Measurements from ENCODE around the gene FRMD4A.
"Not testable (repeated sequence)": the region's sequence is repeated elsewhere in the genome, so short reads cannot be mapped to it uniquely, and the experiment has no call there.

Gene FRMD4A

DNA sequence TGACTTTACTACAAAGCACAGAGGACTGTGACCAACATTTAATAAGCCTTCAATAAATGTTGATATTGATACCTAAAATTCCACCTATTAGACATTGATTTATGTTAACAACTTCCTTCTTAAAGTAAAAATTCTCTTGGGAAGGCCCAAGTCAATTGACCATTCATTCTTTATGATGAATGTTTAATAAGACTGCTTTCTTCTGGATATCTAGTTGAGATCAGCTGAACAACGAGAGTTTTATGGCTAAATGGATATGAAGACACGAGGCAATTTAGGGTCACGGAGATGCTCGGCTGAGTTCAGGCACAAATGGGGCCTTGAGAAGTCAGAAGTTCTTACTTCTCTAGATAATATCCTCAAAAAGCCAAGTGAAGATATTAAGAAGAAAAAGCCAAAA lies 258.8 kb downstream of the FRMD4A start:
- no peak overlapping the region for H3K27ac ChIP-seq (ENCODE audit: low read depth, low read length)
- no peaks in the 10 kb centered on the region for H3K79me2 ChIP-seq (ENCODE audit: control insufficient read depth, low read length)
- H3K27me3 ChIP-seq (ENCODE audit: control insufficient read depth, low read length) = peaks cover 23% of the 10 kb centered on the region
- TF ChIP-seq, protein P1, sequence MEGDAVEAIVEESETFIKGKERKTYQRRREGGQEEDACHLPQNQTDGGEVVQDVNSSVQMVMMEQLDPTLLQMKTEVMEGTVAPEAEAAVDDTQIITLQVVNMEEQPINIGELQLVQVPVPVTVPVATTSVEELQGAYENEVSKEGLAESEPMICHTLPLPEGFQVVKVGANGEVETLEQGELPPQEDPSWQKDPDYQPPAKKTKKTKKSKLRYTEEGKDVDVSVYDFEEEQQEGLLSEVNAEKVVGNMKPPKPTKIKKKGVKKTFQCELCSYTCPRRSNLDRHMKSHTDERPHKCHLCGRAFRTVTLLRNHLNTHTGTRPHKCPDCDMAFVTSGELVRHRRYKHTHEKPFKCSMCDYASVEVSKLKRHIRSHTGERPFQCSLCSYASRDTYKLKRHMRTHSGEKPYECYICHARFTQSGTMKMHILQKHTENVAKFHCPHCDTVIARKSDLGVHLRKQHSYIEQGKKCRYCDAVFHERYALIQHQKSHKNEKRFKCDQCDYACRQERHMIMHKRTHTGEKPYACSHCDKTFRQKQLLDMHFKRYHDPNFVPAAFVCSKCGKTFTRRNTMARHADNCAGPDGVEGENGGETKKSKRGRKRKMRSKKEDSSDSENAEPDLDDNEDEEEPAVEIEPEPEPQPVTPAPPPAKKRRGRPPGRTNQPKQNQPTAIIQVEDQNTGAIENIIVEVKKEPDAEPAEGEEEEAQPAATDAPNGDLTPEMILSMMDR (IDR thresholded peaks at IDR 0.05; ENCODE audit: low read depth, low read length, poor library complexity, severe bottlenecking) = no peak
- no peak for TF ChIP-seq EZH2phosphoT487 (IDR thresholded peaks at IDR 0.05; ENCODE audit: borderline replicate concordance, low read length)
- H3K4me3 ChIP-seq (ENCODE audit: low read length) = no peak overlapping the region
- H3K4me2 ChIP-seq (ENCODE audit: low read length) = no peak overlapping the region
- H4K20me1 ChIP-seq (ENCODE audit: control insufficient read depth, insufficient read depth, low read depth, low read length) = no peaks in the 10 kb centered on the region
- no peaks in the 10 kb centered on the region for H3K9me3 ChIP-seq (ENCODE audit: control insufficient read depth, insufficient read depth, low read length)
- no peaks in the 10 kb centered on the region for H3K4me1 ChIP-seq (ENCODE audit: control insufficient read depth, low read length)
- H3K36me3 ChIP-seq (ENCODE audit: control insufficient read depth, low read length) = no peaks in the 10 kb centered on the region
- no peaks in the 10 kb centered on the region for H3K9me2 ChIP-seq (replicated peaks; ENCODE audit: control insufficient read depth, low read length)
- no peaks in the 10 kb centered on the region for H3F3A ChIP-seq (ENCODE audit: control insufficient read depth, insufficient read depth)

DNA sequence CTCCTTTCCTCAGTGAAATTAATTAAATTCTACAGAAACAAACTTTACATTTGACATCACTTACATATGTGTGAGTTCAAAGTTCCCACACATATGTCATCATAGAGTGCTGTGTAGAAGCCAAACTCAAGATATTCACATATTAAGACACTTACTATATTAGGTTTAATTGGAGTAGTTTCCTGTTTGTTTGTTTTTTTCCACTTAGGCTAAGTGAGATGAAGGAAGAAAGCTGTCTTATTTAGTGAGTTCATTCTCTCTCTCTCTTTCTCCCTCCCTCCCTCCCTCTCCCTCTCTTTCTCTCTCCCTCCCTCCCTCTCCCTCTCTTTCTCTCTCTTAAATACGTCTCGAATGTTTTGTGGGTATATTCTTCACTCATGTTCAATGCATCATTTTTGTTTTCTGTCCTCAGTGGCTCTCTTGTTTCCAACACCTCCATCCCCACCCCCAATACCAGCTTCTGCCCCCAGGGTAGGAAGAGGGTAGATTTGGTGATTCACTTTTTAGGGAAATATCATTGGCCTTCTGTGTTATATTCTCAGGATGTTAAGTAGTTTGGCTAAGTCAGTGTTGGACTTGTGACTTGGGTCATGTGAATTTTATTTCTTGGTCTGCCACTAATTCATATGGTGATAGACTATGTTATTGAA lies 262.0 kb downstream of the FRMD4A start:
- no peaks in the 10 kb centered on the region for H4K20me1 ChIP-seq (ENCODE audit: control insufficient read depth, insufficient read depth, low read depth, low read length)

DNA sequence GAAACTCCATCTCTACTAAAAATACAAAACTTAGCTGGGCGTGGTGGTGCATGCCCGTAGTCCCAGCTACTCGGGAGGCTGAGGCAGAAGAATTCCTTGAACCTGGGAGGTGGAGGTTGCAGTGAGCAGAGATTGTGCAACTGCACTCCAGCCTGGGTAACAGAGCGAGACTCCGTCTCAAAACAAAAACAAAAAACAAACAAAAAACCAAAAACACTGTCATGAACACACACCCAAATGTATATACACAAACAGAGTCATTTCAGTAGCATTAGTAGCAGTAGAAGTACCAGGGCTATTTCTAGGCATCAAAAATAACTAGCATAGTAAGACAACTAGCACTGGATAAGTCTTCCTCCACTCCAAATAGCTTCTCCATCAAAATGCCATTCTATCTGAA lies 263.1 kb downstream of the FRMD4A start:
- H3F3A ChIP-seq (ENCODE audit: control insufficient read depth, insufficient read depth); H3K79me2 ChIP-seq (ENCODE audit: control insufficient read depth, low read length); H3K4me2 ChIP-seq (ENCODE audit: low read length); H3K27ac ChIP-seq (ENCODE audit: low read depth, low read length); H4K20me1 ChIP-seq (ENCODE audit: control insufficient read depth, insufficient read depth, low read depth, low read length); H3K9me2 ChIP-seq (replicated peaks; ENCODE audit: control insufficient read depth, low read length); H3K4me1 ChIP-seq (ENCODE audit: control insufficient read depth, low read length); H3K9me3 ChIP-seq (ENCODE audit: control insufficient read depth, insufficient read depth, low read length); H3K36me3 ChIP-seq (ENCODE audit: control insufficient read depth, low read length); H3K4me3 ChIP-seq (ENCODE audit: low read length): not testable (repeated sequence)
- peaks cover 20% of the 10 kb centered on the region for H3K27me3 ChIP-seq (ENCODE audit: control insufficient read depth, low read length)

More for the DNA sequence above, 262.0 kb downstream of the FRMD4A start:
- Histone ChIP-seq H3K4me1 (ENCODE audit: control insufficient read depth, low read length) (no peaks in the 10 kb centered on the region), H3K27ac (ENCODE audit: low read depth, low read length) (no peak overlapping the region), H3K4me2 (ENCODE audit: low read length) (no peak overlapping the region), H3K79me2 (ENCODE audit: control insufficient read depth, low read length) (no peaks in the 10 kb centered on the region), H3F3A (ENCODE audit: control insufficient read depth, insufficient read depth) (no peaks in the 10 kb centered on the region), H3K9me3 (ENCODE audit: control insufficient read depth, insufficient read depth, low read length) (no peaks in the 10 kb centered on the region), H3K36me3 (ENCODE audit: control insufficient read depth, low read length) (no peaks in the 10 kb centered on the region), H3K9me2 (replicated peaks; ENCODE audit: control insufficient read depth, low read length) (no peaks in the 10 kb centered on the region), H3K27me3 (ENCODE audit: control insufficient read depth, low read length) (peaks cover 23% of the 10 kb centered on the region), H3K4me3 (ENCODE audit: low read length) (no peak overlapping the region)
- no peak for TF ChIP-seq EZH2phosphoT487 (IDR thresholded peaks at IDR 0.05; ENCODE audit: borderline replicate concordance, low read length)
- TF ChIP-seq, protein P1 (IDR thresholded peaks at IDR 0.05; ENCODE audit: low read depth, low read length, poor library complexity, severe bottlenecking) = no peak

DNA sequence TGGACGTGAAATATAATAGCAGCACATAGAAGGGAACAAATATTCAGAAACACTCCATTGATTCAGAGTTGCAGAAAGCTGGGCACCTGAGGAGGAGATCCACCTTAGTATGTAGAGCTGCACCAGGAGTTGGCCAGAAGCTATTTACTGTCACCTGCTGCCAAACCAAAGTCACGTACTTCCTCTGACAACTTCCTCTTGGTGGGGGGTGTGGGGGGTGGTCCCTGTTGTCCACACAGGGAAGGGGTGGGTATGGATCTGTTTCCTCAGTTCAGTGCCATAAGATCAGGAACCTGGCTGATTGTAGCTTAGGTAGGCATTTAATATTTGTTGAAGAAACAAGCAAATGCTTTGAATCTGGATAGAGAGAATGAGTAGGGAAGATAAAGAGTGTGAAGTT lies 264.6 kb downstream of the FRMD4A start:
- Histone ChIP-seq H3K36me3 (ENCODE audit: control insufficient read depth, low read length) (no peaks in the 10 kb centered on the region), H3K9me2 (replicated peaks; ENCODE audit: control insufficient read depth, low read length) (no peaks in the 10 kb centered on the region), H3K27ac (ENCODE audit: low read depth, low read length) (no peak overlapping the region), H4K20me1 (ENCODE audit: control insufficient read depth, insufficient read depth, low read depth, low read length) (no peaks in the 10 kb centered on the region), H3K27me3 (ENCODE audit: control insufficient read depth, low read length) (peaks cover 17% of the 10 kb centered on the region), H3K4me1 (ENCODE audit: control insufficient read depth, low read length) (no peaks in the 10 kb centered on the region), H3K9me3 (ENCODE audit: control insufficient read depth, insufficient read depth, low read length) (no peaks in the 10 kb centered on the region), H3K4me3 (ENCODE audit: low read length) (no peak overlapping the region), H3K79me2 (ENCODE audit: control insufficient read depth, low read length) (no peaks in the 10 kb centered on the region), H3F3A (ENCODE audit: control insufficient read depth, insufficient read depth) (no peaks in the 10 kb centered on the region), H3K4me2 (ENCODE audit: low read length) (no peak overlapping the region)
- TF ChIP-seq, protein P1 (IDR thresholded peaks at IDR 0.05; ENCODE audit: low read depth, low read length, poor library complexity, severe bottlenecking) = no peak
